ENCODE results near the gene BCAS3. TPM values are rescaled to one million over a fixed set of nuclear protein-coding genes. Genes with fewer than 3 reads are reported as not detected.

Gene BCAS3
- total RNA-seq, 2 experiments from 2014 or later: 13.4 to 14.5 TPM

DNA sequence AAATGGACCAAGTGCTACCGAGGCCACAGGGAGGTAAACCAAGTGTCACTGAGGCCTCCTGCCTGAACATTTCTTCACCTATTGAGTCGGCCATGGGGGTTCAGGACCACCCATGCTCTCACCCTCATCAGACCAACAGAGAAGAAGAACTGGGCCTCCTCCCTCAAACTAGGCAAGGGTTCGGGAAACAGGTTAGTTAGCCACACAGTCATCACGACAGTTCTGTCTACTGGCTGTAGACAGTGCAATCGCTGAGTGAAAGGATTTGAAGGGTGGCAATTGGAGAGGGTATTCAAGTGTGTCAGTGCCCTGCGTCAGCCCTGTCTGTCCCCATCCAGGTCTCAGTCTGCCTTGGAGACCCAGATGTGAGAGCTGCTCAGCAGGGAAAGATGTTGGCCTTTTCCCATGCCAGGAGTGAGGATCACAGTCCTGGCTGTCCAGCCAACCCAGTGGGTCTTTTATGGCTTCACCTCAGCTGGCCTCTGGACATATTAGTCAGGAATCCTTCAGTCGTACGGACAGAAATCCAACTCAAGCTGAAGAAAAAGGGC lies 741.9 kb downstream of the BCAS3 start:
- BruUV-seq (replicated peaks): no TSS peak
- Histone ChIP-seq H3K9me2 (ENCODE audit: insufficient read depth, low read length) (no peaks in the 10 kb centered on the region), H3K4me3 (ENCODE audit: low read depth, low read length, poor library complexity, severe bottlenecking) (no peak overlapping the region), H3K36me3 (ENCODE audit: insufficient read depth, low read length) (no peaks in the 10 kb centered on the region), H3K27ac (ENCODE audit: low read depth, low read length, poor library complexity, severe bottlenecking) (no peak overlapping the region), H3K4me2 (ENCODE audit: low read length) (no peak overlapping the region), H3K4me1 (ENCODE audit: insufficient read depth, low read length, poor library complexity, severe bottlenecking) (peaks cover 8% of the 10 kb centered on the region), H2AFZ (ENCODE audit: low read length) (no peak overlapping the region), H3K9me3 (ENCODE audit: low read length) (no peaks in the 10 kb centered on the region), H4K20me1 (ENCODE audit: insufficient read depth, low read length) (no peaks in the 10 kb centered on the region), H3K79me2 (ENCODE audit: insufficient read depth, low read depth, low read length) (no peaks in the 10 kb centered on the region)
- DNase-seq (ENCODE audit: low spot score): no peak
- TF ChIP-seq EZH2phosphoT487 (IDR thresholded peaks at IDR 0.05; ENCODE audit: borderline replicate concordance, low read depth, low read length): no peak
- no peak for TF ChIP-seq CTCF (conservative IDR thresholded peaks at IDR 0.05; ENCODE audit: low read length)
- CTCF ChIA-PET (ENCODE audit: unreplicated experiment): no interaction called here
- intact Hi-C loops (cut with micrococcal nuclease; ENCODE audit: unreplicated experiment): no loop called here
- POLR2A ChIA-PET: interaction anchor here (0.6 to 0.7 kb wide), 2 partner anchors 152 to 198 kb away, joined by 3 to 6 read pairs; no protein-coding TSS in a partner anchor

DNA sequence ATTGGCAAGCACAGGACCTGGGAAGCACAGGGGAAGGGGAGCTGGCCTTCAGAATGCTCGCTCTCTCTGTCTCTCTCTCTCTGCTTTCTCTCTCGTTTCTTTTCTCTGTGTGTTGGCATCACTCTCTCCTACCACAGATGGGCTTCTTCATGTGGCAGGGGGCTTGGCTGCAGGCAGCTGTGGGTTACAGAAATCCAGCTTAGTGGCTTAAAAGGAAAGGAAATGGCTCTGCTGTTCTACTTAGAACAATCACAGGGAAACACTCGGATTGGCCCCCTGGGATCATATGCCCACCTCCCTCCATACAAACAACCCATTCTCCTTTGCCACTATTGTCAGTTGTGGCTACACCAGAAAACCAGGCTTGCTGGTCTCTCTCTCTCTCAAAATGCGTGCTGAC lies 742.4 kb downstream of the BCAS3 start:
- BruUV-seq (replicated peaks): no TSS peak

More for the DNA sequence above, 742.4 kb downstream of the BCAS3 start:
- CTCF ChIA-PET (ENCODE audit: unreplicated experiment): no interaction called here
- no peak for DNase-seq (ENCODE audit: low spot score)
- no peak overlapping the region for H3K4me2 ChIP-seq (ENCODE audit: low read length)
- no peaks in the 10 kb centered on the region for H3K9me2 ChIP-seq (ENCODE audit: insufficient read depth, low read length)
- intact Hi-C loops (cut with micrococcal nuclease; ENCODE audit: unreplicated experiment): no loop called here
- H3K79me2 ChIP-seq (ENCODE audit: insufficient read depth, low read depth, low read length): no peaks in the 10 kb centered on the region
- POLR2A ChIA-PET: interaction anchor here (0.7 kb wide), 2 partner anchors 152 to 161 kb away, joined by 3 read pairs; no protein-coding TSS in a partner anchor
- no peak overlapping the region for H2AFZ ChIP-seq (ENCODE audit: low read length)
- no peak overlapping the region for H3K4me3 ChIP-seq (ENCODE audit: low read depth, low read length, poor library complexity, severe bottlenecking)
- H3K27ac ChIP-seq (ENCODE audit: low read depth, low read length, poor library complexity, severe bottlenecking): no peak overlapping the region
- H3K36me3 ChIP-seq (ENCODE audit: insufficient read depth, low read length): no peaks in the 10 kb centered on the region
- H3K9me3 ChIP-seq (ENCODE audit: low read length): no peaks in the 10 kb centered on the region
- TF ChIP-seq CTCF (conservative IDR thresholded peaks at IDR 0.05; ENCODE audit: low read length): no peak
- no peak for TF ChIP-seq EZH2phosphoT487 (IDR thresholded peaks at IDR 0.05; ENCODE audit: borderline replicate concordance, low read depth, low read length)
- H4K20me1 ChIP-seq (ENCODE audit: insufficient read depth, low read length): no peaks in the 10 kb centered on the region
- H3K4me1 ChIP-seq (ENCODE audit: insufficient read depth, low read length, poor library complexity, severe bottlenecking): peaks cover 8% of the 10 kb centered on the region
